RKO (cell line): ENCODE measurements around the gene TENM4.
"Not testable (repeated sequence)": the region's sequence is repeated elsewhere in the genome, so short reads cannot be mapped to it uniquely, and the experiment has no call there.

Source experiments
- DNase-seq: peaks from one replicate; pipeline ENCODE4 v3.0.0-alpha.2; 2016; ENCODE audit warnings: low spot score

TENM4 gene

GRCh38 chr11:78656327-78656726 lies 784.5 kb downstream of the TENM4 start:
- no peak for DNase-seq

DNA sequence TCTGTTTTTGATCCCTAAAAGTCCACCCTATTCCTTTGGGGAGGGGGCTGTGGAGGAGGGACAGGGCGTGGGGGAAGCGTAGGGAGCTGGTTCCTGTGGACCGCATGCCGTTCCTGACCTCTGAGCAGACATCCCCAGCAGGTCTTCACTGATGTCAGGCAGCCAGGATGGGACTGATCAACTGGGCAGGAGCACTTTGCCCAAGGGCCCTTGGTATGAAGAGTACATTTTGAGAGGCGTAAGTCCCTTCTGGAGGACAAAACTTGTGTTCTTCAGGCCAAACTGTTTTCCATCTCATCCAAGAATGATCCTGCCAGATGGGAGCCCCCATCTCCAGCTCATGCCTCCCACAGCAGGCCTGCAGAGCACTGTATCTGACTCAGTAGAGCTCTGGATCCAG lies 785.3 kb downstream of the TENM4 start:
- DNase-seq: no peak

DNA sequence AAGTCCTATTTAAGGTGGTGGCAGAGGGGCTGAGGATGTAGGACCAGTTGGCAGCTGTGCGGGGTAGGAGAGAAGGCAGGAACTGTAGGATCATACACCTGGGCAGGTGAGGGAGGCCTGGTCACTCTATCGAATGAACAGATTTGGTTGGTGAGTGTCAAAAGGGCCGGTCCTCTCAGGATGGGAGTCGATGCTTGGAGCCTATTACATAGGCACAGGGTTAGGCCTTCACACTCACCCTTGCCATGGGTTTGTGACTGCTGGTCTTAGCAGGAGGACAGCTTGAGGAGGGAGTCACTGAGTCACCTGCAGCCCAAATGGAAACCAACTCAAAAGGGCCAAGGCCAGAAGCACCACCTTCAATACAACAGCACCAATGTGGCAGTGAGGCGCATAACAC lies 786.0 kb downstream of the TENM4 start:
- no peak for DNase-seq

DNA sequence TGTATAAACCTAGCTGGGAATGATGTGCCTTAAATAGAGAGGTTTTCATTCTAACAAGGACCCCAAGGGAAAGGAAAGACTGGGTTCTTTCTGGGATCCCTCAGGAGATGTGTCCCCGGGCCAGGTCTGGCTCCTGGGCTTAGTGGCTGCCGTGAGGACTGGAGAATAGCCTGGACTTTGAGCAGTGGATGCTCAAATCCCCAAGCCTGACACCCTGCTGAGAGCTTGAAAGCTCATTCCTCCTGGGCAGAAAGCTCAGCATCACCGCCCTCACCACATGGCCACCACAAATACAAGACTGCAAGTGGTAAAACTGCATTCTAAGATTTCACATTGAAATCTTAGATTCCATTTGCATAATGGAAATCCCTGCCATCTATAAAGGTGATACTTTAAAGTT lies 786.8 kb downstream of the TENM4 start:
- no peak for DNase-seq

- DNase-seq: no peak
These were observed 787.4 kb downstream of the TENM4 start for GRCh38 chr11:78653294-78653909.

GRCh38 chr11:78652843-78653239 lies 788.0 kb downstream of the TENM4 start:
- no peak for DNase-seq

GRCh38 chr11:78651923-78652842 lies 788.6 kb downstream of the TENM4 start:
- no peak for DNase-seq

GRCh38 chr11:78651136-78651775 lies 789.6 kb downstream of the TENM4 start:
- no peak for DNase-seq

- DNase-seq: no peak
These were observed 791.2 kb downstream of the TENM4 start for GRCh38 chr11:78649361-78650215.

- DNase-seq: no peak
These were observed 792.6 kb downstream of the TENM4 start for GRCh38 chr11:78647986-78648875.

DNA sequence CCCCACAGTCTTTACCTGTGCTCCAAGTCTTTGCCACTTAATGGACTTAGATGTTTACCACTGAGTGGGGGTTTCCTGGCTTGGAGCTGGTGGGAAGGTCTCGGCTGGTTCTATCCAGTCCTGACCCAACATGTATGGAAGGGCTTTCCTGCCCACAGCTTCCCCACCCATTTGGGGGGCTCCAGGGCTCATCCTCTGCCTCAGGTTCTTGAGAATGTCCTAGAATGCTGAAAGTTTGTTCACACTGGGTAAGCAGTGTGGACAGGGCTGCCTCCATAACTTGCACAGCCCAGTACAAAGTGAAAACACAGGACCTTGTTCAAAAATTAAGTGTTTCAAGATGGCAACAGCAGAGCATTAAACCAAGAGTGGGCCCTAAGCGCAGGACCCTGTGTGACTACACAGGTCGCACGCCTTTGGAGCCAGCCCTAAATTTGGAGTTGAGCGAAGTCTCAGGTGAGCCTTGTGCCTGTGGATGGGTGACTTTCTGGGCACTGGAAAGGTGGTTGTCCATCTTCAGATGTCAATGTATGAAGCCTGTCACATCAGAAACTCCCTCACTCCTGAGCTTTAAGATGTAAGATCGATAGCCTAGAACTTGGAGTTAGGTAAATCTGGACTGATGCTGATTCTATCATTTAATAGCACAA lies 793.4 kb downstream of the TENM4 start:
- no peak for DNase-seq

GRCh38 chr11:78646564-78647185 lies 794.2 kb downstream of the TENM4 start:
- peak; percentile 18 for DNase-seq

DNA sequence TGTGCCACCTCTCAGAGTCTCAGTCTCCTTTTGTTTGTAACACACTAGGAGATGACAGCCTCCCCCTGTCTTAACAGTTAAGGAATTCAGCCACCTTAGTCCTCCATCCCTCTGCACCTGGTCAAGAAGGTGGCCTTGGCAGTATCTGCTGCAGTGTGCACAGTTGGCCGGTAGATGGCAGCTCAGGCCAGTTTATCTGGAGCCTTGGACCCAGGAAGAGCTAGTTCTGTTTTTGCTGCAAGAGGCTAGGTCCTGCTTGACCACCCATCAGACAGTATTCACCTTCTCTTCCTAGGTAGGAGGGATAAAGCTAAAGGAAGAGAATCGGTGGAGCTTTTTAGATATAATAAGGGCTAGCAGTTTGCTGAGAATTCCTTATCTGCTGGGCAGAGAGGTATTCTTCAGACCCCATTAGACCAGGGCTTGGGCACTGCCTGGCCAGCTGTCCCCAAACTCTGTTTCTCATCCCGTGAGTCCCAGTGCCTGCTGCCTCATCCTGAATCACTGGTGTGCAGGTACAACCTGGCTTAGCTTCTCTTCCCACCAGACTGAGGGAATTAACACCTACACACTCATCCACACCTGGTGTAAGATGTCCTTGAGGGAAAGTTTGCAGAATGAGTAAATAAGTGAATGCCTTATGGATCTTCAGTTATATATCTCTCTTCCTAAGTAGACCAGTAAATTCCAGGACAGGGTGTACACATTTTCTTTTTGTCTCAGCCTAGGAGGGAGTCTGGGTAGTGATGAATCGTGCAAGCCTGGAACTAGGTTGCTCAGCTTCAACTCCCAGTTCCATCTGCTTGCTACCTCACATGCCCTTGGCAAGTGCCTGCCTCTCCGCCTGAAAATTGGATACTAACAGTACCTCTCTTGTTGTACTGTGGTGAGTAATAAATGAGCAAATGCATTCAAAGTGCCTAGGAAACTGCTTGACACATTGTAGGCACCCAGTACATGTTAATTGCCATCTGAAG lies 795.3 kb downstream of the TENM4 start:
- peak; percentile 58 for DNase-seq

DNA sequence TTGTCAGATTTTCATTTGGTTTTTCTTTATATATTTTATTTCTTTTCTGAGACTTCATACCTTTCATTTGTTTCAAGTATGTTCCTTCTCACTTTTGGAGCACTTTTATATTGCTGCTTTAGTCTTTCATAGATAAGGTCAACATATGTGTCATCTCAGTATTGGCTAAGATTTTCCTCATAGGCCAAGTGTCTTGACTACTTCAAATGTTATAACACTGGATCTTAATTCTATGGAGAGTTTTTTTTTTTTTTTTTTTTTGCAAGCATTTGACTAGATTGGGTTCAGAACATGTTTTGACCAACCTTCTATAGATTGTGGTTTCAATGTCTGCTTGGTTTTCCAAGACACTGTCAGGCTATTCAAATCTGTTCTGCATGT lies 797.2 kb downstream of the TENM4 start:
- DNase-seq: no peak

GRCh38 chr11:78642979-78643675 lies 797.7 kb downstream of the TENM4 start:
- no peak for DNase-seq

GRCh38 chr11:78641541-78641940 lies 799.3 kb downstream of the TENM4 start:
- no peak for DNase-seq

DNA sequence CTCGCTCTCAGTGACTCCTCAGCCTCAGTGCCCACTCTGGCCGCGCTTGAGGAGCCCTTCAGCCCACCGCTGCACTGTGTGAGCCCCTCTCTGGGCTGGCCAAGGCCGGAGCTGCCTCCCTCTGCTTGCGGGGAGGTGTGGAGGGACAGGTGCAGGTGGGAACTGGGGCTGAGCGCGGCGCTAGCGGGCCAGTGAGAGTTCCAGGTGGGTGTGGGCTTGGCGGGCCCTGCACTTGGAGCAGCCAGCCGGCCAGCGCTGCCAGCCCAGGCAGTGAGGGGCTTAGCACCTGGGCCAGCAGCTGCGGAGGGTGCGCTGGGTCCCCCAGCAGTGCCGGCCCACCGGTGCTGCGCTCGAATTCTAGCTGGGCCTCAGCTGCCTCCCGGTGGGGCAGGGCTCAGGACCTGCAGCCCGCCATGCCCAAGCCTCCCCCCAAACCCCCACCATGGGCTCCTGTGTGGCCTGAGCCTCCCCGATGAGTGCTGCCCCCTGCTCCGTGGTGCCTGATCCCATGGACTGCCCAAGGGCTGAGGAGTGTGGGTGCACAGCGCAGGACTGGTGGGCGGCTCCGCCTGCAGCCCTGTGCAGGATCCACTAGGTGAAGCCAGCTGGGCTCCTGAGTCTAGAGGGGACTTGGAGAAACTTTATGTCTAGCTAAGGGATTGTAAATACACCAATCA lies 802.0 kb downstream of the TENM4 start:
- no peak for DNase-seq

- not testable (repeated sequence) for DNase-seq
These were observed 803.3 kb downstream of the TENM4 start for GRCh38 chr11:78637527-78637926.
